ENCODE results near the gene BCR. TPM values are rescaled to one million over a fixed set of nuclear protein-coding genes. Genes with fewer than 3 reads are reported as not detected.

The BCR gene
- total RNA-seq, 1 donor from 2014 or later, result 69.0 TPM

DNA sequence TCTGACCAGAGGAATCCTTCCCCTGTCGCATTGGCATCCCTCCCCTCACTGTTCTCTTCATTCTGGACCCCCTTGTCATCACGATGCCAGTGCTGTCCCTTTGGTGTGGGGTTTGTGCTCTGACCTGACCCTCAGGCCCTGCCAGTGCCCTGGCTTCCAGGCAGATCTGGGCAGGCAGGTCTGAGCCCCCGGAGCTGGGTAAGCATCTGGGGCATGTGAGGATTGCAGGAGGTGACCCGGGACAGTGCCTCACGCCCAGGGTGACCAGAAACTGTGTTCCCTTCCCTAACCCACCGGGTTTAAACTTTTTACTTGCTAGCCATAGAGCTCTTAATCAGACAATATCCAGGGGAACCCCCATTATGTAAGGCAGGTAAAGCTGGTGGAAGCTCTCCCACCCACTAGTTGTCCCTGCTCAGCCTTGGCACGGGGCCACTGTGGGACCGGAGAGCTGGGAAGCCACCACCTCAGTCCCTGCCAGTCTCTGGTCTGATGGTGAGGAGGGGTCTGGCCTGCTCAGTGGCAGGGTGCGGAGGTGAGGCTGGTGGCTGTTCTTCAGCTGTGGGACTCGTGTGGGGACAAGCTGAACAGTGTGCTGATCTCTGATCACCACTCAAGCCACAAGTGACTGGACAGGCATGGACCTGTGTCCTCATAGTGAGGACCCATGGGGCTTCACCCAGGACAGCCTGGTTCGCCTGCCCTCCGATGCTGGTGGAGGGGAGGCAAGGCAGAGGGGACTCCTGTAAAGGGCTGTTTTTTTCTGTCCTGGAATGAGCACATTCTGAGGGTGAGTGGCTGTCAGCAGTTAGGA, 38.0 kb downstream of the BCR start:
- H3K4me3 ChIP-seq (ENCODE audit: low read depth, low read length), result no peak overlapping the region
- TF ChIP-seq, protein P1, sequence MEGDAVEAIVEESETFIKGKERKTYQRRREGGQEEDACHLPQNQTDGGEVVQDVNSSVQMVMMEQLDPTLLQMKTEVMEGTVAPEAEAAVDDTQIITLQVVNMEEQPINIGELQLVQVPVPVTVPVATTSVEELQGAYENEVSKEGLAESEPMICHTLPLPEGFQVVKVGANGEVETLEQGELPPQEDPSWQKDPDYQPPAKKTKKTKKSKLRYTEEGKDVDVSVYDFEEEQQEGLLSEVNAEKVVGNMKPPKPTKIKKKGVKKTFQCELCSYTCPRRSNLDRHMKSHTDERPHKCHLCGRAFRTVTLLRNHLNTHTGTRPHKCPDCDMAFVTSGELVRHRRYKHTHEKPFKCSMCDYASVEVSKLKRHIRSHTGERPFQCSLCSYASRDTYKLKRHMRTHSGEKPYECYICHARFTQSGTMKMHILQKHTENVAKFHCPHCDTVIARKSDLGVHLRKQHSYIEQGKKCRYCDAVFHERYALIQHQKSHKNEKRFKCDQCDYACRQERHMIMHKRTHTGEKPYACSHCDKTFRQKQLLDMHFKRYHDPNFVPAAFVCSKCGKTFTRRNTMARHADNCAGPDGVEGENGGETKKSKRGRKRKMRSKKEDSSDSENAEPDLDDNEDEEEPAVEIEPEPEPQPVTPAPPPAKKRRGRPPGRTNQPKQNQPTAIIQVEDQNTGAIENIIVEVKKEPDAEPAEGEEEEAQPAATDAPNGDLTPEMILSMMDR (conservative IDR thresholded peaks at IDR 0.05; ENCODE audit: low read depth, low read length), result no peak
- DNase-seq (ENCODE audit: low read depth), result no peak

DNA sequence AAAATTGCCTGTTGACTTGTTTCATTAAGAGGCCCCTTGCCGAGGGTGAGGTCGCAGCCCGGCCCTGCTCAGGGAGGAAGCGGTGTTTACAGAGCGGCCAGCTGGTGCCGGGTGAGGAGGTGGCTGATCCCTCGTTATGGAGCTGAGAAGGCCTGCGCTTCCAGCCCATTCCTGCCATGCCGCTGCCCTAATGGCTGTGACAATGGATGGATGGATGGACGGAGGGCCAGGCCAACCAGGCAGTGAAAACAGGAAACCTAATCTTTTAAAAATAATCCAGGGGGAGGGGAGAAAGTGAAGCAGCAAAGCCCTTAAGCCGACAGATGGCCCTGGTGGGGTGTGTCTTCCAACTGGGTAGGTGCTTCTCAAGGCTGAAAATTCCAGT, 38.5 kb downstream of the BCR start:
- TF ChIP-seq, protein P1 (conservative IDR thresholded peaks at IDR 0.05; ENCODE audit: low read depth, low read length), result no peak
- DNase-seq (ENCODE audit: low read depth), result no peak
- no peak overlapping the region for H3K4me3 ChIP-seq (ENCODE audit: low read depth, low read length)

DNA sequence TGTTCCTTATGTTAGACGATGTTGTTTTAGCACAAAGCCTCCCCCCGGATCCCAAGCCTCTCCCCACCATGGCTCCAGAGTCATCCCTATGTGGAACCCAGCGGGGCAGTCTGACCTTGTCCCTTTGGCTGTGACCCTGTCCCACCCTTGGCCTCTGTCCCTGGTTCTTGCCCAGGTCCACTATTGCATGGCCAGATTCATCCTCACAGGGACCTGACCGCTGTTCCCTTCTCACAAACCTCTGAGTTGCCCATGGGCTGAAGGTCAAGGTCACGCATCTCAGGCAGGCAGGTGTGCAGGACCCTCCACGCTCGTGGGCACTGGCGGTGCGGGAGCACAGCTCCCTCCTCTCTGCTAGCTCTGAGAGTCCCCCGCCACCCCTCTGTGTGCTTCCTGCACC, 39.0 kb downstream of the BCR start:
- H3K4me3 ChIP-seq (ENCODE audit: low read depth, low read length), result no peak overlapping the region
- no peak for DNase-seq (ENCODE audit: low read depth)

DNA sequence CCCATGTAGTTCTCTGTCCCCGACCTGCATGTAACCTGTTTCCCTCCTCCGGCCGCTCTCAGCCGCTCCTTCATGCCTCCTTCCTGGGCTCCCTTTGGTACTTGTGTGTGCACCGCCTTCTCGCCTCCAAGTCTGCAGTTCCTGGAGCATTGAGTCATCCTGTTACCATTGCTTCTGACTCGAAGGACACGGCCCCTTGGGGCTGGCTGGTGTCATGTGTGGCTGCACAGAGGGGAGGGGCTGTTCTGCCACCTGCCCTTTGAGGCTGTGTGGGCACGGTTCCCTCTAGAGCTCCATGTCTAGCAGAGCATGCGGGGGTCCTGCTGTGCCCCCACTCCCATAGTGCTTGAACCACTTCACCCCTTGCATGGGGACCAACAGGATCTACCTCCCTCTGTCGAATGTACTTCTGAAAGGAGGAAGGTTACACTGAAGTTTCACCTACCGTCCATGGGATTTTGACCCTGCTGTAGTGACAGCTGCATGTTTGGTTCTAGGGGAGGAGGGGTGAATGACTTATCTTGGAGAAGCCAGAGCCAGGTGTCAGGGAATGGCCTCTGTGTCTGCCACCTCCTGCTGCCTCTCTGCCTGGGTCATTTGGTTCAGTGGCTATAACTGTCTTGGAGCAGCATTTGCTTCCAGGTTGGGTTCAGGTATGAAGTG, 39.6 kb downstream of the BCR start:
- TF ChIP-seq, protein P1 (conservative IDR thresholded peaks at IDR 0.05; ENCODE audit: low read depth, low read length), result no peak

More for the DNA sequence above, 39.0 kb downstream of the BCR start:
- TF ChIP-seq, protein P1 (conservative IDR thresholded peaks at IDR 0.05; ENCODE audit: low read depth, low read length), result no peak

DNA sequence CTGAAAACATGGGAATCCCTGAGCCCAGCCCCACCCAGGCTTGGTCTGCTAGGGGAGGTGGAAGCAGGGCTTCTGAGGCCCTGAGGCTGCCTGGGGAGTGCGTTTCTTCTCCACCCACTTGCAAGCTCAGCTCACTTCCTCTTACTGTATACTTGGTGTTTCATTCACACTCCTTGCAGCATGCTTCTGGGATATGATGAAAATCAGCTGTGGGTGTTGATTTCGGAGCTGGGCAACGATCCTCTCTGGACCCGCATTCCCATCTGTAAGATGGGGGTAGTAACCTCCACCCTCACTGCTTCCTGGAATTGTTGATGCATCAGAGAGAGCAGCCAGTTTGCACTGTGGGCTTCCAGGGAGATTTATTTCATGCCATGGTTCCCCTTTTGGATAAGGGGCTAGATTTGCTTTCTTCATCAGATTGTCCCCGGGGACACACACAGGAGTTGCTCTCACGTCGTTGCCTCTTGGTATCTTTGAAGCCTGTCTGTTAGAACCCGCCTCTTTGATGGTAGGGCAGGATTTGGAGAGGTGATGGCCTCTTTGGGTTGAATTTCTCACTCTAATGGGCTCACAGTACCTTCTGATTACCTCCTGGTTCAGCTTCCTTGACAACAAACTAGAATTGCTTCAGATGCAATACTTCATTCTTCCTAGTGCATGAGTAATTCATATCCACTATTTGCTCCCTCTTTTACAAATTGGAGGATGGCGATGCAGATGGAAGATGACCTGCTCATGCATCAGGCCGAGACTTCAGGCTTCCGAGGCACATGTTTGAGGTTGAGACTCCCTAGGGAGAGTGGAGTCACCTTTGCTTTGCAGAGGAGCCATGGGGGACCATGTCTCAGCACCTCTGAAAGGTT, 40.4 kb downstream of the BCR start:
- no peak overlapping the region for H3K4me3 ChIP-seq (ENCODE audit: low read depth, low read length)
- no peak for DNase-seq (ENCODE audit: low read depth)
- TF ChIP-seq, protein P1 (conservative IDR thresholded peaks at IDR 0.05; ENCODE audit: low read depth, low read length), result no peak

More for the DNA sequence above, 39.6 kb downstream of the BCR start:
- H3K4me3 ChIP-seq (ENCODE audit: low read depth, low read length), result no peak overlapping the region
- no peak for DNase-seq (ENCODE audit: low read depth)

DNA sequence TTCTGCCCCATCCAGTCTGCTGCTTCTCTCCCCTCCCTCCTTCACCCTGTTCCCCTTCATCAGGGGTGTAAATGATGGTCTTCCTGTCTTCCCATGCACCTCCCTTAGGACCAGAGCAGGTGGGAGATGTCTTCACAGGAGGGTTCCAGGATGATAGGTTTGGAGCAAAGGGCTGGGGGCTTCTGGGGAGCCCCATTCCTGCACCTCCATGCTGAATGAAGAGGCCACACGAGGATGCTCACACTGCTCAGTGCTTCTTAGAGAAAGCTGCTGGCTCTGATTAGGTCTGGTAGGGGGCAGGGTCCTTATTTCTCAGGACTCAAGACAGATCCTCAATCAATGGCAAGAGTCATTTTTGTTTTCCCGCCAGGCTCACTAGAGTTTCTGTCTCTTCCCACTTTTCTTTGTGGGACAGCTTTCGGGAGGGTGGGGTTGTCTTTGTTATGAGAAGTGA, 41.1 kb downstream of the BCR start:
- TF ChIP-seq, protein P1 (conservative IDR thresholded peaks at IDR 0.05; ENCODE audit: low read depth, low read length), result no peak
- no peak overlapping the region for H3K4me3 ChIP-seq (ENCODE audit: low read depth, low read length)
- no peak for DNase-seq (ENCODE audit: low read depth)
